Right renal cortex interstitium (tissue), 3 donors: ENCODE measurements around the gene TCERG1L. TPM values are rescaled to one million over a fixed set of nuclear protein-coding genes. Genes with fewer than 3 reads are reported as not detected.

Experiments used
- DNase-seq, 3 donors: peaks; one replicate each; pipeline ENCODE4 v3.0.0-alpha.2; 2013; ENCODE audit warnings: low read depth in 3 of 3, low spot score in 2 of 3
- polyA plus RNA-seq, 3 donors: library from polyadenylated mRNA; unstranded; fragments of 120-200 nt; gene quantifications; one replicate each; pipeline ENCODE4 v1.2.1, GENCODE V29; 2013; ENCODE audit not compliant: insufficient read length in 3 of 3

Gene TCERG1L
- polyA plus RNA-seq, 3 donors: 1.2 to 1.7 (median 1.4) TPM

DNA sequence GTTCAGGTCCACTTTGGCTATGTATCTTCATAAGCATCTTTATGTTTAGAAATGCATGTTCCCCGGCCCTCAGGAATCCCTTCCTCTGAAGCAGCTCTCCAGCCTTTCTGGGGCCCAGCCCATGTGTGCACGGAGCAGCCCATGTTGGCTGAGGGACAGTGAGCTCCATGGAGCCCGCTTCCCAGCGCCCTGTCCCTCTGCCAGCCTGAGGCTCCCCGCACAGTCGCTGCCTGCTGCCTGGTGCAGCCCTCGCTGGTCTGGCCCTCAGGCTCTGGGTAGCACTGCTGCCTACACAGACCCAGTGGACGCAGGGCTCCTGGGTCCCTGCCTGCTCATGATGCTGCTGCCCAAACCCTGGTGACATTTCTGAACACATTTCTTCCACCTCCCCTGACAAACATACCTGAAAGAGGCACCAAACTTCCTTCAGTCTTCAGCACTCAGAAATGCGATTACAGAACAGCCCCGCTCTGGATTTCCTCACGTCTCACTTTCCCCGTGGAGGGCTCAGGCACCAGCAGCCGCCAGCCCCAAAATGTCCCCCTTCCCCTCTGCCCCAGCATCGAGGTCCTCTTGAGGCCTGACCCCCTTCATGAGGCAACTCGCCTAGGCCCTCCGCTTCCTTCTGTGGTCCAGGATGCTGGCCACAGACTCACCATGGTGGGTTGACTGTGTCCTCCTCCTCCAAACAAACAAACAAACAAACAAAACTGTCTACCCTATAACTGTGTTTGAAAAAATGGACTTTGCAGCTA lies 5.0 kb upstream of the TCERG1L start:
- DNase-seq: no peak

DNA sequence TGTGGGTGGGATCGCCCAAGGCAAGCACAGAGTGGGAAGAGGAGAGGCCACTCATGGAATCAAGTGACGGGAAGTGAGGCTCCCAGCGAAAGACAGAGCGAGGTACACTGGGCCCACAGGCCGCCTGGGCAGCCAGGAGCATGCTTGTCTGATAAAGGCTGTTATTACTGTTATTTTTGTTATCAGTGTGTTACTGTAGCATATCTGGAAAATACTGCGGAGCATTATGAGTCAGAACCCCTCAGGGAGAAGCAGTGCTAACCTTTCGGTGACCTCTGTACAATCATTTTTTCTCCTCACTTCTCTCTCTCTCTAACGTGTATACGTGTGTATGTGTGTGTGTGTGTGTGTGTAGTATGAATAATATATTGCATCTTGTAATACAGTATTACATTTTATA lies 3.8 kb upstream of the TCERG1L start:
- no peak for DNase-seq

DNA sequence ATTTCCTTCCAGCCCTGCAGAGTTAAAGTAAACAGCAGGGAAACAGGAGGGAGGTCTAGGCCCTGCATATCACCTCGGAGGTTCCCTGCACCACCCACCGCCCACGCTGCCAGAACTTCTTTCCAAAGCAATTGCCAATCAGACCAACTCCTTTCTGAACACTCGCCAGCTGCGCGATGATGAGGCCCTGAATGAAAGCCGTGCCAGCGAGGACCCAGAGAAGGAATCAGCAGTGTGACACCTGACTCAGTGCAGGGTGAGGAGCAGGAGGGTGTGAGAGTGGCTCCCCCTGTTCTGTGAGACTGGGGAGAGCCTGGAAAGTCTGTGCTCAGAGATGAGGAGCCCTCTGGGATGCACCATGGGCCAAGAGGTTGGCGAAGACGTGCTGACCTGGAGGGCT lies 3.3 kb upstream of the TCERG1L start:
- no peak for DNase-seq

DNA sequence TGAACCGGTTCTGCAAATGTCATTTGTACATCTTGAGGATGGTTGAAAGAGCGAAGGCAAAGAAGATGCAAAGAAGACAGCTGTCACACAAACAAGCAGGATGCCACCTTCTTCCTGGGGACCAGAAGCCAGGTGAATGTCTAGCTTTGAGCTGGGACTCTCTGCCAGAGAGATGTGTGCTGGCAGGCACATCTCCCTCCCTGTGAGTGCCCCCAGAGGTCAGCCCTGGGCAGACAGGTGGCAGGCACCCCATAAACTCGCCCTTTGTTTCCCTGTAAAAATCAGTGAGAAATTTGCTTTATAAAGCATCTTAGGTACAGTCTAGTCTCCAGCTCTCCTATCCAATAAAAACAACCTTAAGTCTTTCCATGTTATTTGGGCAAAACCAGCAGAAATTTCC lies 2.6 kb upstream of the TCERG1L start:
- DNase-seq: no peak

DNA sequence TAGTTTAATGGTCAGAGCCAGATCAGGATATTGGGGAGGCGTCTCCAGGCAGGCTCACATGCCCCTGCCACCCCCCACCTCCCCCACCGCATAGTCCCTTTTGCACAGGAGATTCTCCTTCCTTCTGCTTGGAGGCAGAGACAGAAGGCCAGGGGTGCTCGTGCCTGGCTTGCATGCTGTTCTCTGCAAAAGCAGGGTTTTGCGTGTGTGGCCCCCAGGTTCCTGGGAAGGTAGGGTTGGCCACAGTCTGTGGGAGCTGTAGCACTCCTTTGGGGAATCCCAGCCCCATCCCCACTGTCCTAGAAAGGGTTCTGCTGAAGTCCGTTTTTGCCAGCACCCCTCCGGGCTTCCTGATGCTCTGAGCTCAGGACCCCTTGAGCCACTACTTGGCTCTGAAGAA lies 1.9 kb upstream of the TCERG1L start:
- no peak for DNase-seq

DNA sequence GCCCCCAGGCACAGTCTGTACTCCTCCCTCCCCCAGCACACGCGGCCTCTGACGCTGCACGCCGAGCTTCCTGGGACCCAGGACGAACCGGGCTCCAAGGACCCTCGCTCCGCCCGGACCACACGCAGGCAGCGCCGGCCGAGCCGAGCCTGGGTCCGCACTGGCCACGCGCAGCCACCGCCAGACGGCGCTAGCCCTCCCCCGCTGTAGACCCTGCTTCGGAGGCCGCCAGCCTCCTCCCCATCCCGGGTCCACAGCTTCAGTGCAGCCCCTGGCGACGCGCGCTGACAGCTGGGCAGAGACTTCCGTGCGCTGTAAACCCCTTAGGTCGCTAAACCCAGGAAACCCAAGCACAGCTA lies 936 bp upstream of the TCERG1L start:
- DNase-seq: peak in 2 of 3 donors; percentile 47 to 61

DNA sequence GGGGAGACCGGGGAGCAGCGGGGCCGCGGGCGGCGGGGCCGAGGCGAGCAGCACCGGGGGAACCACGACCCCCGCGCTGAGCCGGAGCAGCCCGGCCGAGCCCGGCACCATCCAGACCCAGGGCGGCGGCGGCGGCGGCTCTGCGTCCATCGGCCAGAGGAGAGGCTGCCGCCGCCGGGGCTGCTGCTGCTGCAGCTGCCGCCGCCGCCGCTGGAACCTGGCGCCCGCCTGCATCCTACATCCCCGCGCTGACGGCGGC lies 190 bp downstream of the TCERG1L start:
- no peak for DNase-seq

DNA sequence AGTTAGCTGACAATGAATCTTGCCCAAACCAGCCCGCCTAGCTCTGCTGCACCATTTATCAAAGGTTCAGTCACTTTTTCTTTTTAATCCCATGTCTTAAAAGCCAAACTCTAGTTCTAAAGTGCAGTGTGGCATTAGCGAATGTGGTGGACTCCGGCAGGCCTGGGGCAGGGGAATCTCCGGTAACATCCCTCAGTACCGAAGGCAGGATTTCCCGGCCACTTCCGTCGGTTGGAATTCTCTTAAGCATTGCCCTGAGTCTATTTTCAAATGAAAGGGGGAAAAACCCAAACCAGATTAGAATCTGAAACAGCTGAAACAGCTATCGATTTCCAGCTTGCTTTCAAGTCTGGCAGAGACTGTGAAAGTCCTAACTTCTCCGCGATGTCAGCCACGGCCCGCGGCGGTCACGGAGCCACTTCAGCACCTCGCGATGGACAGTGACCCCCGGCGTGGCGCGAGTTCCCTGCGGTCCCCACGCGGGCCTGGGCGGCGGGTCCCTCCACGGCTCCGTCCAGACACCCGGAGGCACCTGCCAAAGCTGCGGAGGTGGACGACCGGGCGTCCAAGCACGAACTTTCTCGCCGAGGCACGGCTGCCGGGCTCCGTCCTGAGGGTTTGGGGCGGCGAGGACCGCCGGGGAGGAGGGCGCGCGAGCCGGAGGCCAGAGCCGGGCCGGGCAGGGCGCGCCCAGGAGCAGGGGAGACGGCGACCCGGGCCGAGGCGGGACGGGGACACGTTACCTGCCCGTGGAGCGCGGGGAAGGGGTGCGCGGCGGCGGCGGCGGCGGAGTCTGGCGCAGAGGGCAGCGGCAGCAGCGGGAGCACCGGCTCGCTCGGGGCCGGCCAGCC lies 745 bp downstream of the TCERG1L start:
- no peak for DNase-seq

DNA sequence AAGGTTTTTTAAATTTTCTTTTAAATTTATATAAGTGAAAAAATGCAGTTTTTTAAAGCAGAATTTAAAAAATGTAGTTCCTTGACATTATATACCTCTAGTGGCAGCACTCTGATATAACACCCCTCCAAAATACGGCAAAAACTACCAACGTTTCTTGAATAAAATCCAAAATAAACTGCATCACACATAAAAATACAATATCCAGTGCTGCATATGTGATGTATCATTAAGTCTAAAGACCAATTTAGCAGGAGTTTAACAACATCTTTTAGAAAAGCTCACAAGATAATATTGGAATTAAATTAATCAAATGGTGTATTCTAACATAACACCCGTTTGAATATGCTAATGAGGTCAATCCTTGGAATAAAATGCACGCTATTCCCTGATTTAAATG lies 1.4 kb downstream of the TCERG1L start:
- no peak for DNase-seq

DNA sequence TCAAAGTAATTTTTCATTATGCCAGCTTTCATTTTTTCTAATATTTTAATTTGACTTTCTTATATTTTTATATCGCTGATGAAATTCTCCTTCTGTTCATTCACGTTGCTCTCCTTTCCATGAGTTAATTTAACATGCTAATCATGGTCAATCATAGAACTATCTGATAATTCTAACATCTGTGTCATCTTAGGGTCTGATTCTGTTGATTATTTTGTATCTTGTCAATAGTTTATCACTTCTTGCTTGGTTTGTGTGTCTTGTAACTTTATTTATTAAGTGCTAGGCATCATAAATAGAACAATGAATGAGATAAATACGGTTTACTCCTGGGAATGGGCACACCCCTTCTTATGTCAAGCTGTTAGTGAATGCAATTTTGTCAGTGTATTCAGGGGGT lies 11.0 kb downstream of the TCERG1L start:
- DNase-seq: no peak

DNA sequence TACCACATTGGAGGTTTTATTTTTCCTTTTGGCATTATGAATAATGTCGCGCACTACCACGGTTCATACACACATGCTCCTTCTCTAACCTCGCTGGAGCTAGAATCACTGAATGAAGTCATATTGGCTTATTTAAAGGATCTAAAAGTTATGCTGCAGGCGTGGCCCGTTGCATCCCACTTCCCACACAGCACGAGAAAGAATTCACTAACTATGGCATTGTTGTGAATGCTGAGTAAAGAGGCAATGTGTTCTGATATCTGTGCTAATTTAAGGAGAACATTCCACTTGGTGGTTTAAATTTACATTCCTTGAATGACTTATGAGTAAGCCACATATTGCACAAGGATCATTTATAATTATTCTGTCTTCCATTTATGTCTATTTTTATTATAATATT lies 20.7 kb downstream of the TCERG1L start:
- DNase-seq: no peak

DNA sequence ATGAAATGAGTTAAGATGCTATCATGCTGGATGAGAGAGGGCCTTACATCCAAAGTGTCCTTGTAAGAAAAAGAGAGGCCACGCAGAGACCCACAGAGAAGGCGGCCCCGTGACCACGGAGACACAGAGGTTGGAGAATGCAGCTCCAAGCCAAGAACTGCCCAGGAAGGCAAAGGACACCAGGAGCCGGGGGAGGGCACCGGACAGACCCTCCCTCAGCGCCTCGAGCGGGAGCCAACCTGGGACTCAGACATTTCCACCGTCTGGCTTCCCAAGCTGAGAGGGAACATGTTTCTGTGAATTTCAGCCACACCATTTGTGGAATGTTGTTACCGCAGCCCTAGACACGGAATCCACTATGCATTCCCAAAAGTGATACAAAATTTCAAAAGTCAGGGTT lies 22.9 kb downstream of the TCERG1L start:
- no peak for DNase-seq

DNA sequence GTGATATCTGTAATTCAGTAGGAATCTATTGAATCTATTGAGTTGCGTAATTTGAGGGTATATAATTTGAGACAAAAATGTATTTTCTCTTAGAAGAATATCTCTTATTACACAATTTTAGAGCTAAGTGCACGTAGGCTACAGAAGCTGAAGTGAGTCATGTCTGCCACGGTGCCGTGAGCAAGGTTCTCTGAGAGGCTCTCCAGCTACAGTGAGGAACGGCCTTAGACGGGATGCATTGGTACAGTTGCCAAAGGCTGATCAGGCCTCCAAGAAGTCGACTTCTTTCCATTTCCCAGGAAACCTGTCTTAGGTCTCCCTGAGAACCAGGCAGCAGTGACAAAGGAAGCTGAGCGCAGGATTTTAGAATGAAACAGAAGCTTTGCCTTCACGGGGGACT lies 28.6 kb downstream of the TCERG1L start:
- DNase-seq: no peak

DNA sequence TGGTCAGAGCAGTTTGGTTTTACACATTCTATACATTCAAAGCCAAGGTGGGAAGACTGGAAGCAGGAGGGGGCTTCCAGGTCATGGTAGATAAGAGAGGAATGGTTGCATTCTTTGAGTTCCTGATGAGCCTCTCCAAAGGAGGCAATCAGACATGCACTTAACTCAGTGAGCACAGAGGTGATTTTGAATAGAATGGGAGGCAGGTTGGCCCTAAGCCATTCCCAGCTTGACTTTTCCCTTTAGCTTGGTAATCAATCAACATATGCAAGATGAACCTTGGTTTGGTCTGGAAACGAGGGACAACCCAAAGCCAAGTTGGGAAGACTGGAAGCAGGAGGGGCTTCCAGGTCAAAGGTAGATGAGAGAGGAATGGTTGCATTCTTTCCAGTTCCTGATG lies 31.4 kb downstream of the TCERG1L start:
- no peak for DNase-seq

DNA sequence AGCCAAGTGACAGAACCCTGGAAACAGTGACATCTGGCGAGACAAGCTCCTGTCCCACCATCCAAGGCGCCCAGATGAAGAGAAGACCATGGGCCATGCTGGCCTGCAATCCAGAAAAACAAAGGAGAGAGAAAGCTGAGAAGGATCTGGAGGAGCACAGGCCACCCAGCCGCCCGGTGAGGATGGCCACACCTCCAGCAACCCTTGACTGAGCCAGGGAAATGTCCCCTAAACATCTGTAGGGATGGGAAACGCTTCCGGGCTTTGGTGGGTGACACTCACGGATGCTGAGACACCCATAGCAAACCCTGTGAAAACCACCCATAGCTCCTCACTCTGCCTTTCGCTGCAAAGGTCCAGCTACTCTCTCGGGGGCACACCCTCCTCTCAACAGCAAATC lies 32.0 kb downstream of the TCERG1L start:
- no peak for DNase-seq

DNA sequence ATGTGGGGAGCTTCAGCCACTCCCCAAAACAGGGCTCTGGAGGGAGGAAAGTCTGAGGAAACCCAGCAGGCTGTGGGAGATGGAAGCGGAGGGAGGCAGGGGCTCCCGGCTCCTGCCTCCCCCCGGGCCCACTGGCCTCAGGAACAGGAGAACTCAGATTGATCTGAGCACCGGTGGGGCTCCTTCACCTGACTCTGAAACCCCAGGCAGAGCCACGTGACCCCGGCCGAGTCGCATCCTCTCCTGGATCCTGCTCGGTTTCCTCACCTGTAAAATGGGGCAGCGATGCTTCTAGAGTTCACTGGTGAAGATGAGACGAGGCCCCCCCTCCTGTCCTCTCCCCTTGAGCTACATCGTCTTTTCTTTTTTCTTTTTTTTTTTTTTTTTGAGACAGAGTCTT lies 33.6 kb downstream of the TCERG1L start:
- no peak for DNase-seq

DNA sequence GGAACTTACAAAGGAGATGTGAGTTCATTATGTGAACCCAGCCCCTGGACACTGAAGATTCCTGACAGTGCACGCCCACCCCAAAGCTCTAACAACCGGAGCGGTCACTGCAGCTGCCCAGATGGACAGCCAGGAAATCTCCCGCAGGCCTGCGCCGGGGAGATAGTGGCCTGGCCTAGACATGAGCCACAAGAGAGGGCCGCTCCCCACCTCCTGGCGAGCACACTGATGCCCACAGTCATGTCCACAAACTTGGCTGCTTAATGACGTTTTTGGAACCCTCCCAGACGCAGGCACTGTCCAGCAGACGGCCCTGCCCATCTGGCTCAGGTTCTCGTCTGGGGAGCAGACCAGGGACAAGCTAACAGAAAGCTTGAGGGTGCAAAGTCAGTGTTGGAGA lies 34.2 kb downstream of the TCERG1L start:
- no peak for DNase-seq

DNA sequence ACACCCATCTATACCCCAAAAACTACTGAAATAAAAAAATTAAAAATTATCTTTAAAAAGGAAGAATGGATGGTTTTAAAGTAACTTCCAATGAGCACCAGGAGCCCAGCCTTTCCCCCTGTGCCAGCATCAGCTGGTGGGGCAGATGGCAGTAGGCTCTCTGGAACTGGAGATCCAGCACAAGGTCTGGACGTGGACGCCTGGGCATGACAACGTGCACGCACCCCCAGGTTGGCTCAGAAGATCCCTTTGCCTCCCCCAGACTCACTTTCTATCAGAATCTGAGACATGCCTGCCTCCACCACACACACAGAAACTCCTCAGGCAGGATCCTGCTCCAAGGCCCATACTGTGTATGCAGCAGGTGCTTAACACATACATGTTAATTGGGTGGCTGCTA lies 35.8 kb downstream of the TCERG1L start:
- no peak for DNase-seq

DNA sequence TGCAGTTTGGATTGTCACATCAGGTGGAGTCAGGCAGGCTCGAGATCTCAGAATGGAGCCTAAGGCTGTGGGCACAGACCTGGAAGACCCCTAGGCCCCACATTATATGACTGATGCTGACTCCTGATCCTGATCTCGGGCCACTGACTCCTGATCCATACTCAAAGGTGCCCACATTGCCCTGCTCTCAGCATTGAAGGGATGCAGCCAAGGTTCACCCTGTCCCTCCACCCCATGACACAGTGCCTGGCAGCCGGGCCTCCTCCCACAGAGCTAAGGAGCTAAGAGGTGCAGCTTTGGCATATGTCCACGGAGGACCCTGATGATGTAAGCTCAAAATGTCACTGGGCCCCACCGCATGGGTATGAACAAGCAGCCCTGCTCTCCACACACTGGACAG lies 36.6 kb downstream of the TCERG1L start:
- DNase-seq: no peak

DNA sequence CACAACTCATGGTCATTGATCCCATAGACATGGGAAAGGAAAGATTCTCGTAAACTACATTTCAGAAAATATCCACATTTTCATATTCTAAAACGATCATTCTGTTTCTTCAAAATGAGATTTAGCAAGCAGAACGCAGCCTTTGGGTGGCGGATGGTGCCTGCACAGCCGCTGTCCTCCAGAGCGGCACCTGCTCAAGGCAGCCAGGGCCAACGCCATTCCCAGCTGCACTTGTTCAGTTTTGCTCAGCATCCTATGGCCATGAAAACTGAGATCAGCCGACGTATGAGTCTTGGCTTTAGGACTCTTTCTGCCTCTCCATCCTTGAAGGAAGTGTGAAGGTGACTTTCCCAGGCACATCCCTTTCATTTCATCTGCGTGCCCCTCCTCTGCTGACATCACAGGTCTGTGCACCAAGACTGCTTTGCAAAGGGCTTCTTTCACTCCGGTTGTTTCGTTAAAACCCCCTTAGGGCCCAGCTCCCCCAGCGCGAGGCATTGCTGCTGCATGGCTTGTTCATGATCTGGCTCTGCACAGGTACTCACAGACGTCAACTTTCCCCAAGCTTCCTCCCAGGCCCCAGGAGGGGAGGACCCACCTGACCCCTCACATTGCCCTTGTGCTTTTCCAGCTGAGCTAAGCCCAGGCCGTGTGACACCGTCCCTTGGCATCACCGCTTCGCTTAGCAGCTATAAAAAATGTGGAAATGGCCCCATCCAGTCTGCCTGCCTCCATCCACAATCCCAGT lies 37.2 kb downstream of the TCERG1L start:
- no peak for DNase-seq

DNA sequence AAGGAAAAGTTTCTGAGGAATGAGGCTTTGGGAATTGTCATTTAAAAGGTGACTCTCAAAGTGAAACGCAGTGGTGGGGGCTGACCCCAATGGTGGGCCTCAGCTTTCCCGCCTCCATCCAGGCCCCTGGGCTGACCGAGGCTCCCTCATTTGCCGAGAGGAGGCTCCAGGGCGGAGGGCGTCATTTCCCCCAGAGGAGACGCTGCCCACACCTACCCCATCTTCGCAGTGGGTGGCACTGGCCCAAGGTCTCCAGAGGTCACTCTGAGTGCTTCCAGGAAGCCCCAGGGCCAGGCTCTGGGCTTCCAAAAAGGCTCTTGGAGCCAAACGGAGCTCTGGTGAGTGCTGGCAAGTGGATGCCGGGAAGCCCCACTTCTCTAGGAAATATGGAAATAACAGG lies 38.0 kb downstream of the TCERG1L start:
- no peak for DNase-seq

DNA sequence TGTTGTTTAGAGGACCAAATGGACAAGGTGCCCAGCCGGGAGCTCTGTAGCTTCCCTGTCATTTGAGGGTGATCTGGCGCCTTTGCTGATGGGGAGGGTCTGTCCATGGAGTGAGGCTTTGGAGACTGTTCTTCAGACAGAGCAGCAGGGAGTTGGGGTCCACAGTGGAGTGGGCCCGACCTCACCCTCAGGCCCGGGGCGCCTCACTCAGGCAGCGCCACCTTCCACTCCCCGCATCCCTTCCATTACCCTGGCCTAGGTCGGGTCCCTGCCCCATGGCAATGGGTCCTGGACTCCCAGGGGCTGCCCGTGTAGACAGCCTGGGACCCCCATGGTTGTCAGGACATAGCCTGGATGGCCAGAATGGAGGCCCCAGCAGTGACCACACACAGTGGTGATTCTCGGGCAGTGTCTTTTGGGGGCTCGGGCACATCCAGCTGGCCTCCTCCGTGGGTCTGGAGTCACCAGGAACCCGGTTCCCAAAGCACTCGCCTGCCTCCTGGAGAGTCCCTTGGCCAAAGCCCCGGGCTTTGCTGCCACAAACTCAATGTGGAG lies 38.5 kb downstream of the TCERG1L start:
- DNase-seq: no peak
